Tibial artery (tissue), 4 donors: ENCODE results near the gene SLC6A5.

Experiments used
- DNase-seq, 2 donors: peaks; one replicate each; pipeline ENCODE4 v3.0.0-alpha.2; 2019
- H3K27ac ChIP-seq, 2 donors: fragments of 200-600 bp; sonication (generic) in 1 of 2; 1 replicate in 1 of 2; 2 replicates in 1 of 2; pipeline ENCODE4 v1.5.1; 2018 to 2019; ENCODE audit warnings: mild to moderate bottlenecking in 1 of 2
- H3K27me3 ChIP-seq, 2 donors: fragments of 200-600 bp; sonication (generic) in 1 of 2; one replicate each; pipeline versions ENCODE4 v1.5.1 to v1.6.0; 2016 to 2019
- H3K36me3 ChIP-seq, 3 donors: fragments of 200-600 bp; sonication (generic) in 2 of 3; one replicate each; pipeline ENCODE4 v1.5.1; 2016 to 2019; ENCODE audit warnings: mild to moderate bottlenecking in 2 of 3
- H3K4me1 ChIP-seq, 4 donors: fragments of 200-600 bp; sonication (generic) in 2 of 4; 1 replicate in 3 of 4; 2 replicates in 1 of 4; pipeline ENCODE4 v1.5.1; 2016 to 2019
- H3K4me3 ChIP-seq, 2 donors: fragments of 200-600 bp; sonication (generic) in 1 of 2; 1 replicate in 1 of 2; 2 replicates in 1 of 2; pipeline ENCODE4 v1.5.1; 2018 to 2019; ENCODE audit warnings: mild to moderate bottlenecking in 2 of 2
- H3K9me3 ChIP-seq, 3 donors: fragments of 200-600 bp; sonication (generic) in 1 of 3; one replicate each; pipeline ENCODE4 v1.5.1; 2016 to 2019
- CTCF ChIP-seq, 2 experiments: fragments of 200-600 bp in 1 of 2; fragments of 450-650 bp in 1 of 2; IDR thresholded peaks; one replicate each; pipeline ENCODE4 v1.5.1; 2017 to 2019; ENCODE audit warnings: antibody characterized with exemption in 2 of 2, mild to moderate bottlenecking in 1 of 2, moderate library complexity in 1 of 2
- intact Hi-C: fragments of 100-400 bp; cut with DNase I; formaldehyde crosslinking; loops from one replicate; pipeline ENCODE4 v1.15.0; 2023; ENCODE audit warnings: low total_unique reads

The SLC6A5 gene

GRCh38 chr11:20594274-20595061, 4.9 kb upstream of the SLC6A5 start:
- Histone ChIP-seq H3K27ac (no peak overlapping the region), H3K9me3 (no peaks in the 10 kb centered on the region), H3K4me1 (peaks cover 0 to 16% (median 9%) of the 10 kb centered on the region in 4 donors), H3K27me3 (peaks cover 0 to 60% of the 10 kb centered on the region in 2 donors), H3K36me3 (no peaks in the 10 kb centered on the region), H3K4me3 (no peak overlapping the region)
- intact Hi-C loops: no loop called here
- no peak for DNase-seq
- TF ChIP-seq CTCF (IDR thresholded peaks at IDR 0.05): no peak

- DNase-seq: no peak
- no peaks in the 10 kb centered on the region for H3K36me3 ChIP-seq
Measured at GRCh38 chr11:20595101-20595500, 4.3 kb upstream of the SLC6A5 start.

GRCh38 chr11:20596205-20597153, 2.9 kb upstream of the SLC6A5 start:
- no peak for TF ChIP-seq CTCF (IDR thresholded peaks at IDR 0.05)
- no peaks in the 10 kb centered on the region for H3K9me3 ChIP-seq
- H3K27ac ChIP-seq: no peak overlapping the region
- H3K27me3 ChIP-seq: peaks cover 0 to 67% of the 10 kb centered on the region in 2 donors
- H3K4me1 ChIP-seq: peaks cover 0 to 16% (median 9%) of the 10 kb centered on the region in 4 donors
- no peaks in the 10 kb centered on the region for H3K36me3 ChIP-seq
- no peak for DNase-seq
- intact Hi-C loops: no loop called here
- no peak overlapping the region for H3K4me3 ChIP-seq

More at GRCh38 chr11:20595101-20595500, 4.3 kb upstream of the SLC6A5 start:
- intact Hi-C loops: no loop called here
- H3K9me3 ChIP-seq: no peaks in the 10 kb centered on the region
- H3K4me3 ChIP-seq: no peak overlapping the region
- TF ChIP-seq CTCF (IDR thresholded peaks at IDR 0.05): no peak
- H3K4me1 ChIP-seq: peaks cover 0 to 16% (median 9%) of the 10 kb centered on the region in 4 donors
- no peak overlapping the region for H3K27ac ChIP-seq
- H3K27me3 ChIP-seq: peaks cover 0 to 59% of the 10 kb centered on the region in 2 donors

GRCh38 chr11:20597154-20597679, 2.2 kb upstream of the SLC6A5 start:
- no peak for TF ChIP-seq CTCF (IDR thresholded peaks at IDR 0.05)
- no peaks in the 10 kb centered on the region for H3K36me3 ChIP-seq
- intact Hi-C loops: no loop called here
- no peak for DNase-seq
- no peak overlapping the region for H3K4me3 ChIP-seq
- no peaks in the 10 kb centered on the region for H3K9me3 ChIP-seq
- peaks cover 0 to 16% (median 9%) of the 10 kb centered on the region in 4 donors for H3K4me1 ChIP-seq
- peaks cover 0 to 74% of the 10 kb centered on the region in 2 donors for H3K27me3 ChIP-seq
- no peak overlapping the region for H3K27ac ChIP-seq

- Histone ChIP-seq H3K4me1 (peaks cover 0 to 16% (median 9%) of the 10 kb centered on the region in 4 donors), H3K36me3 (no peaks in the 10 kb centered on the region), H3K27me3 (peaks cover 0 to 81% of the 10 kb centered on the region in 2 donors), H3K4me3 (no peak overlapping the region), H3K27ac (no peak overlapping the region), H3K9me3 (no peaks in the 10 kb centered on the region)
- no peak for TF ChIP-seq CTCF (IDR thresholded peaks at IDR 0.05)
- intact Hi-C loops: no loop called here
- no peak for DNase-seq
Measured at GRCh38 chr11:20597680-20598484, 1.5 kb upstream of the SLC6A5 start.
